ENCODE measurements around the gene SMO. TPM values are rescaled to one million over a fixed set of nuclear protein-coding genes. Genes with fewer than 3 reads are reported as not detected.

SMO gene
- total RNA-seq, 1 experiment from 2014 or later: 2.9 TPM

- no peak for DNase-seq (ENCODE audit: low read depth, low spot score)
- H3K36me3 ChIP-seq (ENCODE audit: control insufficient read depth, insufficient read depth, low read length): no peaks in the 10 kb centered on the region
- no TSS peak for BruUV-seq (replicated peaks)
- no peak for ATAC-seq
- no peak overlapping the region for H3K27ac ChIP-seq (ENCODE audit: low read length)
- intact Hi-C loops (cut with micrococcal nuclease; ENCODE audit: unreplicated experiment): no loop called here
- in situ Hi-C loops (cut with HindIII; ENCODE audit: low pct_unique_long_range_greater_than_20kb, low sequenced_read_pairs): no loop called here
- H3K4me3 ChIP-seq (ENCODE audit: low read depth in 2 of 2, low read length in 2 of 2): no peak overlapping the region
- H3K4me1 ChIP-seq (ENCODE audit: control insufficient read depth, insufficient read depth, low read length): no peaks in the 10 kb centered on the region
- TF ChIP-seq SIN3A (IDR thresholded peaks at IDR 0.05; ENCODE audit: borderline replicate concordance, insufficient read depth, low read depth, low read length) (no peak), POLR2AphosphoS5 (IDR thresholded peaks at IDR 0.05; ENCODE audit: low read depth, low read length) (no peak), TCF7L2 (IDR thresholded peaks at IDR 0.05; ENCODE audit: low read depth, low read length) (no peak), CTCF (IDR thresholded peaks at IDR 0.05) (no peak)
- TF ChIP-seq, protein P1, sequence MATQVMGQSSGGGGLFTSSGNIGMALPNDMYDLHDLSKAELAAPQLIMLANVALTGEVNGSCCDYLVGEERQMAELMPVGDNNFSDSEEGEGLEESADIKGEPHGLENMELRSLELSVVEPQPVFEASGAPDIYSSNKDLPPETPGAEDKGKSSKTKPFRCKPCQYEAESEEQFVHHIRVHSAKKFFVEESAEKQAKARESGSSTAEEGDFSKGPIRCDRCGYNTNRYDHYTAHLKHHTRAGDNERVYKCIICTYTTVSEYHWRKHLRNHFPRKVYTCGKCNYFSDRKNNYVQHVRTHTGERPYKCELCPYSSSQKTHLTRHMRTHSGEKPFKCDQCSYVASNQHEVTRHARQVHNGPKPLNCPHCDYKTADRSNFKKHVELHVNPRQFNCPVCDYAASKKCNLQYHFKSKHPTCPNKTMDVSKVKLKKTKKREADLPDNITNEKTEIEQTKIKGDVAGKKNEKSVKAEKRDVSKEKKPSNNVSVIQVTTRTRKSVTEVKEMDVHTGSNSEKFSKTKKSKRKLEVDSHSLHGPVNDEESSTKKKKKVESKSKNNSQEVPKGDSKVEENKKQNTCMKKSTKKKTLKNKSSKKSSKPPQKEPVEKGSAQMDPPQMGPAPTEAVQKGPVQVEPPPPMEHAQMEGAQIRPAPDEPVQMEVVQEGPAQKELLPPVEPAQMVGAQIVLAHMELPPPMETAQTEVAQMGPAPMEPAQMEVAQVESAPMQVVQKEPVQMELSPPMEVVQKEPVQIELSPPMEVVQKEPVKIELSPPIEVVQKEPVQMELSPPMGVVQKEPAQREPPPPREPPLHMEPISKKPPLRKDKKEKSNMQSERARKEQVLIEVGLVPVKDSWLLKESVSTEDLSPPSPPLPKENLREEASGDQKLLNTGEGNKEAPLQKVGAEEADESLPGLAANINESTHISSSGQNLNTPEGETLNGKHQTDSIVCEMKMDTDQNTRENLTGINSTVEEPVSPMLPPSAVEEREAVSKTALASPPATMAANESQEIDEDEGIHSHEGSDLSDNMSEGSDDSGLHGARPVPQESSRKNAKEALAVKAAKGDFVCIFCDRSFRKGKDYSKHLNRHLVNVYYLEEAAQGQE (IDR thresholded peaks at IDR 0.05; ENCODE audit: insufficient read depth in 1 of 2, low read depth in 2 of 2, low read length in 1 of 2): no peak
- H3K9me3 ChIP-seq (ENCODE audit: control insufficient read depth, insufficient read depth, low read depth, low read length): no peaks in the 10 kb centered on the region
- ChIA-PET CTCF (no interaction called here), POLR2A (interaction anchor here (0.5 kb wide), 1 partner anchor 36 kb away, joined by 12 read pairs; no protein-coding TSS in a partner anchor)
- H3K27me3 ChIP-seq (ENCODE audit: control insufficient read depth, insufficient read depth, low read length): no peaks in the 10 kb centered on the region
Measured at GRCh38 chr7:129258649-129259389, 70.4 kb downstream of the SMO start.

DNA sequence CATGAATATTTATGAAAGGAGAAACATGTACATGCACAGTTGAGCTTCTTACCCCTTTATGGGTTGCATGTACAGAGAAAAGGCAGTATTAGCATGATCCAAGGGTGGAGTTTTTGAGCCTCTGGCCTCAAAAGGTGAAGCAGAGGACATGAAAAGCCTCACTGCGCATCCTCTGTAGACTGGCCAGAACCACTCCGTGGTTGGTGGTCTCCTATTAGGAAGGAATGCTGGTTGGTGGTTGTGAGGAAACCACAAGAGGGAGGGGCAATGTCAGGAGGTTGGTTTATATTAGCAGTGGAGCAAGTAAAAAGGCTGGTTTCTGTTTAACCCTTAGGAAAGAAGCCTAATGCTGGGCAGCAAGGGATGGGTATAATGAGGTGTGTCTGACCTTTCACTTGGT, 73.9 kb downstream of the SMO start:
- no peaks in the 10 kb centered on the region for H3K36me3 ChIP-seq (ENCODE audit: control insufficient read depth, insufficient read depth, low read length)
- no peaks in the 10 kb centered on the region for H3K27me3 ChIP-seq (ENCODE audit: control insufficient read depth, insufficient read depth, low read length)
- no peak for TF ChIP-seq SIN3A (IDR thresholded peaks at IDR 0.05; ENCODE audit: borderline replicate concordance, insufficient read depth, low read depth, low read length)
- TF ChIP-seq, protein P1 (IDR thresholded peaks at IDR 0.05; ENCODE audit: insufficient read depth in 1 of 2, low read depth in 2 of 2, low read length in 1 of 2): no peak
- TF ChIP-seq POLR2AphosphoS5 (IDR thresholded peaks at IDR 0.05; ENCODE audit: low read depth, low read length): no peak
- no peak for TF ChIP-seq TCF7L2 (IDR thresholded peaks at IDR 0.05; ENCODE audit: low read depth, low read length)
- TF ChIP-seq CTCF (IDR thresholded peaks at IDR 0.05): no peak
- ChIA-PET POLR2A (no interaction called here), CTCF (interaction anchor here (0.5 kb wide), 1 partner anchor 16 kb away, joined by 8 read pairs; no protein-coding TSS in a partner anchor)
- H3K4me1 ChIP-seq (ENCODE audit: control insufficient read depth, insufficient read depth, low read length): no peaks in the 10 kb centered on the region
- no peaks in the 10 kb centered on the region for H3K9me3 ChIP-seq (ENCODE audit: control insufficient read depth, insufficient read depth, low read depth, low read length)
- no TSS peak for BruUV-seq (replicated peaks)
- H3K27ac ChIP-seq (ENCODE audit: low read length): no peak overlapping the region
- ATAC-seq (no peak), DNase-seq (ENCODE audit: low read depth, low spot score) (no peak)
- intact Hi-C loops (cut with micrococcal nuclease; ENCODE audit: unreplicated experiment): no loop called here
- in situ Hi-C loops (cut with HindIII; ENCODE audit: low pct_unique_long_range_greater_than_20kb, low sequenced_read_pairs): no loop called here
- no peak overlapping the region for H3K4me3 ChIP-seq (ENCODE audit: low read depth in 2 of 2, low read length in 2 of 2)
